Lung (tissue), 12 donors: ENCODE data around the gene CXCL8. TPM values are rescaled to one million over a fixed set of nuclear protein-coding genes. Genes with fewer than 3 reads are reported as not detected.

ENCODE experiments used
- ATAC-seq: fragments of 200-7000 bp; cut with Tn5 transposase; one replicate; pipeline ENCODE4 v1.9.1; 2020; ENCODE audit warnings: moderate number of reproducible peaks; ENCODE audit not compliant: insufficient read depth, low FRiP score
- DNase-seq, 3 donors: peaks; one replicate each; pipeline ENCODE4 v3.0.0-alpha.2; 2013 to 2017
- H3K27ac ChIP-seq, 2 donors: one replicate each; pipeline ENCODE4 v1.5.1; 2013; ENCODE audit warnings: mild to moderate bottlenecking in 2 of 2, moderate library complexity in 2 of 2, control low read depth in 1 of 2, inconsistent platforms in 1 of 2, low read depth in 1 of 2, low read length in 1 of 2
- H3K27me3 ChIP-seq, 3 donors: one replicate each; pipeline ENCODE4 v1.5.1; 2013; ENCODE audit warnings: low read length in 2 of 3; ENCODE audit not compliant: control insufficient read depth in 3 of 3, insufficient read depth in 3 of 3
- H3K36me3 ChIP-seq, 4 donors: one replicate each; pipeline ENCODE4 v1.5.1; 2013; ENCODE audit warnings: low read length in 4 of 4, mild to moderate bottlenecking in 1 of 4, moderate library complexity in 1 of 4; ENCODE audit not compliant: control insufficient read depth in 4 of 4, insufficient read depth in 4 of 4
- H3K4me1 ChIP-seq, 5 donors: one replicate each; pipeline ENCODE4 v1.5.1; 2013; ENCODE audit warnings: low read length in 5 of 5, mild to moderate bottlenecking in 2 of 5, moderate library complexity in 1 of 5; ENCODE audit not compliant: control insufficient read depth in 5 of 5, insufficient read depth in 5 of 5
- H3K4me3 ChIP-seq: one replicate; pipeline ENCODE4 v1.5.1; 2013; ENCODE audit warnings: mild to moderate bottlenecking, control low read depth, moderate library complexity
- H3K9ac ChIP-seq, 2 donors: one replicate each; pipeline ENCODE4 v1.5.1; 2013; ENCODE audit warnings: low read length in 2 of 2, control low read depth in 1 of 2; ENCODE audit not compliant: insufficient read depth in 1 of 2
- H3K9me3 ChIP-seq, 4 donors: one replicate each; pipeline ENCODE4 v1.5.1; 2013; ENCODE audit warnings: low read length in 3 of 4, mild to moderate bottlenecking in 1 of 4, moderate library complexity in 1 of 4; ENCODE audit not compliant: control insufficient read depth in 4 of 4, insufficient read depth in 3 of 4
- CTCF ChIP-seq: IDR thresholded peaks from 2 replicates; pipeline ENCODE4 v1.5.1; 2012; ENCODE audit warnings: mild to moderate bottlenecking; ENCODE audit errors: control extremely low read depth, extremely low read depth
- WGBS, 2 donors: extraction: QIAGEN DNeasy Blood & Tissue Kit; methylation state at CpG; one replicate each; pipeline ENCODE4 v1.1.7; 2013; 5-methylcytosine and 5-hydroxymethylcytosine counted together
- polyA plus RNA-seq, 2 donors: library from polyadenylated mRNA; stranded (reverse); fragments of 200-250 nt; gene quantifications; one replicate each; pipeline ENCODE4 v1.2.1, GENCODE V29; 2013
- total RNA-seq, 2 donors: library from RNA; depleted of rRNA in 1 of 2; stranded (reverse); fragments of >200 nt in 1 of 2; gene quantifications; one replicate each; pipeline ENCODE4 v1.2.1, GENCODE V29; 2014 to 2021
- donor health status: control.
- donor health status: control.
- donor health status: Bipolar disorder and iron deficiency.
- donor health status: healthy.
- donor health status: DM: yes; HTN: yes; CAD: no.

The CXCL8 gene
- total and polyA plus RNA-seq, 4 donors, result 33.8 to 501 (median 68.9) TPM

GRCh38 chr4:73763877-73764276 is 23.5 kb downstream of the CXCL8 start:
- ATAC-seq (no peak), DNase-seq (no peak)
- Histone ChIP-seq H3K4me1 (no peaks in the 10 kb centered on the region), H3K4me3 (no peak overlapping the region), H3K36me3 (no peaks in the 10 kb centered on the region), H3K9me3 (peaks cover 0 to 2% (median 0%) of the 10 kb centered on the region in 4 donors), H3K27ac (no peak overlapping the region), H3K27me3 (no peaks in the 10 kb centered on the region), H3K9ac (no peak overlapping the region)
- no peak for TF ChIP-seq CTCF
- 85 to 92% methylated on average over 6 of the region's 6 CpGs for WGBS, 2 donors

GRCh38 chr4:73764513-73764912 is 24.1 kb downstream of the CXCL8 start:
- no peak for DNase-seq
- 80 to 97% methylated on average over 4 of the region's 4 CpGs for WGBS, 2 donors
- H3K9me3 ChIP-seq, result peaks cover 0 to 2% (median 0%) of the 10 kb centered on the region in 4 donors
- TF ChIP-seq CTCF, result no peak
- ATAC-seq, result no peak
- no peak overlapping the region for H3K4me3 ChIP-seq
- H3K27ac ChIP-seq, result no peak overlapping the region
- H3K9ac ChIP-seq, result no peak overlapping the region
- H3K4me1 ChIP-seq, result no peaks in the 10 kb centered on the region
- no peaks in the 10 kb centered on the region for H3K36me3 ChIP-seq
- H3K27me3 ChIP-seq, result no peaks in the 10 kb centered on the region

DNA sequence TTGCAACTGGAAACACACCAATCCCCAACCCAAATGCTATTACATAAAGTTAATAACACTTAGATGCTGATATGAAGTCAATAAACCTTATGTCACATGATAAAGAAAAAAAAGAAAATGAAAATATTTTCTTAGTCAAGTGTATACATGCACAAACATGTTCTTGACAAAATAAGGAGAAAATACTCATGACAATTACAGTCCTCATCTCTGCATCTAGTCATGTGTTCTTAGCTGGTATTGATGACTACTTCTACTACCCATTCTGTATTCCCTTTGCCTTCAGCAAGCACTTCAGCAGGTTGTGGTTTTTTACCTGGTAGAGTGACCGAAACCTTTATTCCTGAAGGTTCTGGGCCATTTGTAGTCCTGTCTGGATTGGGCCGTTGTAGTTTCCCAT is 24.9 kb downstream of the CXCL8 start:
- no peak for DNase-seq
- peaks cover 0 to 2% (median 0%) of the 10 kb centered on the region in 4 donors for H3K9me3 ChIP-seq
- H3K36me3 ChIP-seq, result no peaks in the 10 kb centered on the region
- no peak overlapping the region for H3K27ac ChIP-seq
- H3K9ac ChIP-seq, result no peak overlapping the region
- no peak overlapping the region for H3K4me3 ChIP-seq
- 79 to 84% methylated on average over 2 of the region's 2 CpGs for WGBS, 2 donors
- no peaks in the 10 kb centered on the region for H3K4me1 ChIP-seq
- no peak for TF ChIP-seq CTCF
- ATAC-seq, result no peak
- H3K27me3 ChIP-seq, result no peaks in the 10 kb centered on the region

- Histone ChIP-seq H3K9ac (no peak overlapping the region), H3K9me3 (no peaks in the 10 kb centered on the region), H3K27me3 (no peaks in the 10 kb centered on the region), H3K4me3 (no peak overlapping the region), H3K27ac (no peak overlapping the region), H3K4me1 (no peaks in the 10 kb centered on the region), H3K36me3 (no peaks in the 10 kb centered on the region)
- DNase-seq (no peak), ATAC-seq (no peak)
- no peak for TF ChIP-seq CTCF
- WGBS, 2 donors, result 78 to 87% methylated on average over 2 of the region's 2 CpGs
Measured at GRCh38 chr4:73770917-73771316, 30.5 kb downstream of the CXCL8 start.
